Erythroblast (primary cell): ENCODE data around the gene FAM209A.

Experiments
- GATA1 ChIP-seq: IDR thresholded peaks from 2 replicates; pipeline ENCODE4 v1.6.1; 2011; ENCODE audit warnings: low read depth, mild to moderate bottlenecking, control low read depth, low read length, moderate library complexity
- POLR2A ChIP-seq: IDR thresholded peaks from 2 replicates; pipeline ENCODE4 v1.6.1; 2011; ENCODE audit warnings: mild to moderate bottlenecking, low read length

- TF ChIP-seq POLR2A = no peak
- TF ChIP-seq GATA1 = no peak
Observed at GRCh38 chr20:56574531-56575142, 50.1 kb downstream of the FAM209A start.
